Activated CD8-positive, alpha-beta memory T cell treated with anti-CD3 and anti-CD28 coated beads, Interleukin-2, amount 50 U/mL, for 4 hours (primary cell): ENCODE measurements around the gene ZNF575.
A peak's percentile ranks its signal among the peaks of the same experiment; 100 is the strongest.

ENCODE experiments used
- DNase-seq: peaks from one replicate; pipeline ENCODE4 v3.0.0-alpha.2; 2020

ZNF575 gene

GRCh38 chr19:43575156-43575950, 42.4 kb downstream of the ZNF575 start, which contains the start of the genes PINLYP and XRCC1:
Gene PINLYP, plus strand, starts transcription at chr19:43575801. Its CDS starts 1,391 bp downstream, at chr19:43577192.
Gene XRCC1, minus strand, starts transcription at chr19:43575527. Its CDS starts 69 bp downstream, at chr19:43575458.
- peak; percentile 94 for DNase-seq

GRCh38 chr19:43575955-43576878, 43.2 kb downstream of the ZNF575 start:
- DNase-seq = no peak

GRCh38 chr19:43578787-43579186, 45.8 kb downstream of the ZNF575 start:
- DNase-seq = no peak

GRCh38 chr19:43581467-43581866, 48.5 kb downstream of the ZNF575 start:
- no peak for DNase-seq

- no peak for DNase-seq
Measured at GRCh38 chr19:43582495-43582894, 49.5 kb downstream of the ZNF575 start.

- no peak for DNase-seq
Measured at GRCh38 chr19:43584484-43584883, 51.5 kb downstream of the ZNF575 start.
